Measurements from ENCODE around the gene TEPSIN.
A peak's percentile ranks its signal among the peaks of the same experiment; 100 is the strongest.
"Not testable (repeated sequence)": the region's sequence is repeated elsewhere in the genome, so short reads cannot be mapped to it uniquely, and the experiment has no call there.

Gene TEPSIN

GRCh38 chr17:81234940-81235821 is 3.7 kb downstream of the TEPSIN start:
- DNase-seq, result no peak

DNA sequence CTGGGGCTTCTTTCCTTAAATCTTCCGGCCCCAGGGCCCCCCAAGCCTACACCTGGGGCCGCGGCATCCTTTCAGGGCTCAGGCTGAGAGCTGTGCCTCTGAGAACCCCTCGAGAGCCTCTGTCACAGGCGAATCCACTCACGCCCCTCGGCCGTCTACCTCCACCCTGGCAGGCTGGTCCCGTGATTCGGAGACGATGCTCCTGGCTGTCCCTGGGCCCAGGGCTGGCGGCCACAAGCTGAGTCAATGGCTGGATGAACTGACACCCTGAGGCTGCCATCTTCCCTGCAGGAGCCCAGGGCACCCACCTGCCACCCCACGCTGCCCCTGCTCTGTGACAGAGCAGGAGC is 4.4 kb downstream of the TEPSIN start:
- DNase-seq, result no peak

DNA sequence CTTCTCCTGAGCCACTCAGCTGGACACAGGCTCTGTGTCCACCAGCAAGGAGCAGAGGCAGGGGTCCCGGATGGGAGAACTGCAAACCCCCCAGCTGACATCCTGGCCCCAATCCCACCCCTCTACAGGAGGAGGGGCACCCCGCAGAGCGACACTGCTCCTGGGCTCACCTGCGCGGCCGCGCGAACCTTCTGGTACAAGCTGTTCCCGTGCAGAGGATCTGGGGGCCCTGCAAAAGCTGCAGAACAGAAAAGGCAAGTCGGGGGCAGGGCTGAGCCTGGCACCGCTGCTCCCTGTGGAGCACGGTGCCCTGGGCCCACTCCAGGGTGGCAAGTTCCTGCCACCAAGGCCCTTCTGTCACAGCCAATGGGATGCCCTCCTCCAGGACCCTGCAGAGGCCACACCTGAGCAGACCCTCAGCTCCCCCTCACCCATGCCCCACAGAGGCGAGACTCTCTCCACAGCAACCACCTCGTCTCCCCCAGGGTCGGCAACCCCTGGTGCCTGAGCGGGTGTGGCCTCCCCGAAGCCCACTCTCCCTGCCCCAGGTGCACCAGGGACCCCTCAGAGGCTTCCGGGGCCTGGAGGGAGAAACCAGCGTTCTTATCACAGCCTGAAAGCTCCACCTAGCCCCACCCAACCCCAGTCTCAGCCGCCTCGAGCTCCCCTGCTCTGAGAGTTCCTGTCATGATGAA is 4.9 kb downstream of the TEPSIN start:
- no peak for DNase-seq

GRCh38 chr17:81233316-81233715 is 5.5 kb downstream of the TEPSIN start:
- no peak for DNase-seq

GRCh38 chr17:81232616-81233241 is 6.1 kb downstream of the TEPSIN start:
- DNase-seq, result no peak

GRCh38 chr17:81231766-81232581 is 6.9 kb downstream of the TEPSIN start:
- DNase-seq, result no peak

- no peak for DNase-seq
Measured at GRCh38 chr17:81231121-81231645, 7.7 kb downstream of the TEPSIN start.

- DNase-seq, result no peak
Measured at GRCh38 chr17:81230043-81230820, 8.6 kb downstream of the TEPSIN start.

DNA sequence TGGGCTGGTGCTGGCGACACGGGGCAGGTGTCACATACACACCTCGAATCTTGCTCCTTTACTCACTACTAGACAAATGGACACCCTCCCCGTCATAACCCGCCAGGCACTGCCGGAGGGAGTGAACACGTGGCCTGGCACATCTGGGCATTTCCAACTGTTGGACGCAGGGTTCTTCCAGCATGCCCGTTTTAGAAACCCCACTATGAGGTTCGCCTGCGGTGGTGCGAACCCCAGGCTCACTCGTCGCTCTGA is 9.3 kb downstream of the TEPSIN start:
- no peak for DNase-seq

GRCh38 chr17:81228834-81229665 is 9.8 kb downstream of the TEPSIN start:
- DNase-seq, result no peak

GRCh38 chr17:81228420-81228819 is 10.4 kb downstream of the TEPSIN start:
- DNase-seq, result peak; percentile 27

DNA sequence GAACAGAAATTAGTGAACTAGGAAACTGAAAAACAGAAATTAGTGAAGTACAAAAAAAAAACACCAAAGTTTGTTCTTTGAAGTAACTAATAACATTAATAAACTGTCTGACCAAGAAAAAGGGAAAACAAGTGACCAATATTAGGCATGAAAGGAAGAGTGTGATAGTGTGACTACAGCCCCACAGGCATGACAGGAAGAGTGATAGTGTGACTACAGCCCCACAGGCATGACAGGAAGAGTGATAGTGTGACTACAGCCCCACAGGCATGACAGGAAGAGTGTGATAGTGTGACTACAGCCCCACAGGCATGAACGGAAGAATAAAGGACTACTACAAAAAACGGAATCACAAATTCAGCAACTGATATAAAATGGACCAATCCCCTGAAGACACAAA is 11.2 kb downstream of the TEPSIN start:
- not testable (repeated sequence) for DNase-seq

DNA sequence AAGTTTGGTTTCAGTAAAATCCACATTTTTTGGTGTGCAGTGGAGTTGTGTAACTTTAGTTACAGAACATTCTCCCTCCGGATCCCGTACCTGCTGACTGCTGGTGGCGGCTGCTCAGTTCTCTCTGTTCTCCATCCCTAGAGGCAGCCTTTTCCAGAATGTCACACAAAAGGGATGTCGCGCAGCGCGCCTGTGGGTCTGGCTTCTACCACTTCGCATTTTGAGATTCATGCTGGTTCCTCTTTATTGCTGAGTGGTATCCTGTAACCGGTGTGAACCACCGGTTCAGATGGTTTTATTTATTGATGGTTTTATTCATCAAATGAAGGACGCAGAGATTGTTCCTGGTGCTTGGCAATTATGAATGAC is 15.1 kb downstream of the TEPSIN start:
- DNase-seq, result no peak

DNA sequence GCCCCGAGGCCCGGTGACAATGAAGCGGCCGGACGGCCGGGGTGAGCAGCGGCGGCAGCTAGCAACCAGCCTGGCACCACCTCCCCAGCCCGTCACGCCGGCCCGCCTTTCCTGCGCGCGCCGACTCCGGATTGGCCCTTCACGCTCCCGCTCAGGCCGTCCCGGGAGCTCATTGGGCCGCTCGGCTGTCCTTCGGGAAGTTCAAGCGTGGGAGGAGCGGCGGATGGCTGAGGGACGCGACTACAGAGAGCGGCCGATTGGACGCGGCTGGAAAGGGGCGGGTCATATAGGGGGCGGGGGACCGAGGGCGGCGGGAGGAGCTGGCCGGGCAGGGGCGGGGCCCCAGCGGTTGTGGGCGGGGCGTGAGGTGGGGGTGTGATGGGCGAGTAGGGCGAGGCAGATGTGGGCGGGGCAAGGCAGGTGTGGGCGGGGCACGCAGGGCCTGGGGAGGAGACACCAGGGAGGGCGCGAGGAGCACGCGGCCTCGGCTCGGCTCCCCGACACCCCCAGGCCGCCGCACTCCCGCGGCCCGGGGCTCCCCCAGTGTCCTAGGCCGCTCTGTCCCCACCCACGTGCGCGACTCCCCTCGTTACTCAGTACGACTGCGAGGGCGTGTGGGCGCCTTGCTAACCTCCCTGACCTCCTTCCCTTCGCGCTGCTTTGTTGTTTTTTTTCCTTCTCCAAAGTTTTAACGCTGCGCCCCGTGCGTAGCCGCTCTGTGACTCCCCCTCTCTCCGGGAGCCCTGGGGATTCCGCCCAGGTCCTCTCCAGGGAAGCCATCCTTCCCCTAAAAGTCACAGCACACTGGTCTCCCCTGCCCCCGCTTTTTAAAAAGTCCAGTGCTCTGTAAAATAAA is 15.7 kb downstream of the TEPSIN start, which contains the start of gene CEP131:
TSS of gene CEP131 (minus strand) at position 60 of the 856 bp plus-strand sequence. CDS start 2,909 bp downstream, outside the sequence.
- peak; percentile 99 for DNase-seq

DNA sequence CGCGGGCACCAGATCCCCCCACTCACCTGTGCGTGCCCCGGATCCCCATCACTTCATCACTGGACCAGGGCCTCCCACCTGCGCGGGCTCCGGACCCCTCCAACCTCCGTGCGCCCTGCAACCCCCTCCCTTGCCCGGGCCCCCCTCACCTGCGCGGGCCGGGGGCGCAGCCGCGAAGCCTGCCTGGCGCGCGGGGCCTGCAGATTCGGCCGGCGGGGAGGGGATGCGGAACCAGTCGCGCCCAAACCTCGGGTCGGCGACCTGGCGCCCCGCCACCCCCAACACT is 16.3 kb downstream of the TEPSIN start:
- DNase-seq, result no peak

- no peak for DNase-seq
Measured at GRCh38 chr17:81221842-81222619, 16.8 kb downstream of the TEPSIN start.

DNA sequence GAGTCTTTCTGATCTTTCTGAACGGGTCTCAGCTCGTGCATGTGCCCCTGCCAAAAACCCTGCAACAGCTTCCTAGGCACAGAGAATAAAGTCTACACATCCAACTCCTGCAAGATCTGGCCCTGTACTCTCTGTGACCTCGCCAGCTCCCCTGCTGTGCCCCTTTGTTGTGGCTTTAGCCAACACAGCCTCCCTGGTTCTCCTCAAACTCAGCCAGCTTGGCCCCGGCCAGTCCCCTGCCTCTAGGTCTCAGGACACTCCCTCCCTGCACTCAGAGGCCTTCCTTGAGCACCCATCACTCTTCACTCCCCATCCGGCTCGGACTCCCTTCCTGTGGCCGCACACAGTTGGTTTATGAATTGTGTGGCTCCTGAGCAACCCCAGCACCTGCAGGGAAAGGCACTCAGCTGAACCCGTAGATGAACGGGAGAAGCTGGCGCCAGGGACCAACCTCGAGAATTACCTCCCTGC is 17.4 kb downstream of the TEPSIN start:
- no peak for DNase-seq

- no peak for DNase-seq
Measured at GRCh38 chr17:81219476-81220180, 19.2 kb downstream of the TEPSIN start.

DNA sequence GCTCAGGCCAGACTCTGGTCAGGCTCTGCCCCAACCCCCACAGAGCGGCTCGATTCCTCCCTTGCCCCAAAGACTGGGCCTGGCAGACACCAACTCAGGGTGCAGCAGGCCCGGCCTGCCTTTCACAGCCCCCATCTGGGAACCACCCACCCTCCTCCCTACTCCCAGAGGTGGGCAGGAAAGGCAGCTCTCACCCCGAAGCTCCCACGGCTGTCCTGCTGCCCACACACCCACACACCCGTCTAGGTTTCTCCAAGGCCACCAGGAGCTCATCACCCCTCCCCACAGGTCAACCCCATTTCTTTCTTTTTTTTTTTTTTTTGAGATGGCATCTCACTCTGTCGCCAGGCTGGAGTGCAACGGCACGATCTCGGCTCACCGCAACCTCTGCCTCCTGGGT is 19.9 kb downstream of the TEPSIN start:
- DNase-seq, result no peak
